GM19238 (cell line): ENCODE data around the gene CAMK1D.
"Not testable (repeated sequence)": the region's sequence is repeated elsewhere in the genome, so short reads cannot be mapped to it uniquely, and the experiment has no call there.

Source experiments
- DNase-seq: peaks from one replicate; pipeline ENCODE4 v3.0.0; 2011; ENCODE audit warnings: low spot score; ENCODE audit not compliant: insufficient read length

The CAMK1D gene

GRCh38 chr10:12491491-12491890 lies 142.1 kb downstream of the CAMK1D start:
- no peak for DNase-seq

- DNase-seq: no peak
Measured at GRCh38 chr10:12492016-12492415, 142.7 kb downstream of the CAMK1D start.

GRCh38 chr10:12497046-12497445 lies 147.7 kb downstream of the CAMK1D start:
- DNase-seq: not testable (repeated sequence)

GRCh38 chr10:12499076-12499986 lies 150.0 kb downstream of the CAMK1D start:
- no peak for DNase-seq

- no peak for DNase-seq
Measured at GRCh38 chr10:12500381-12501303, 151.3 kb downstream of the CAMK1D start.

GRCh38 chr10:12501324-12501723 lies 152.0 kb downstream of the CAMK1D start:
- no peak for DNase-seq

- no peak for DNase-seq
Measured at GRCh38 chr10:12501841-12502525, 152.6 kb downstream of the CAMK1D start.

- DNase-seq: no peak
Measured at GRCh38 chr10:12502526-12503274, 153.4 kb downstream of the CAMK1D start.

GRCh38 chr10:12503311-12503710 lies 154.0 kb downstream of the CAMK1D start:
- DNase-seq: no peak

GRCh38 chr10:12504176-12504575 lies 154.8 kb downstream of the CAMK1D start:
- no peak for DNase-seq

GRCh38 chr10:12504628-12505027 lies 155.3 kb downstream of the CAMK1D start:
- DNase-seq: no peak

GRCh38 chr10:12505683-12506082 lies 156.3 kb downstream of the CAMK1D start:
- DNase-seq: no peak

- no peak for DNase-seq
Measured at GRCh38 chr10:12507165-12507850, 158.0 kb downstream of the CAMK1D start.

- no peak for DNase-seq
Measured at GRCh38 chr10:12508165-12508564, 158.8 kb downstream of the CAMK1D start.

GRCh38 chr10:12509016-12509793 lies 159.9 kb downstream of the CAMK1D start:
- DNase-seq: no peak

GRCh38 chr10:12509794-12510100 lies 160.4 kb downstream of the CAMK1D start:
- DNase-seq: no peak

GRCh38 chr10:12510501-12510941 lies 161.2 kb downstream of the CAMK1D start:
- no peak for DNase-seq

- DNase-seq: no peak
Measured at GRCh38 chr10:12510984-12511383, 161.6 kb downstream of the CAMK1D start.

- DNase-seq: no peak
Measured at GRCh38 chr10:12511651-12512050, 162.3 kb downstream of the CAMK1D start.
